ENCODE measurements around the gene ARL6.

Gene ARL6

DNA sequence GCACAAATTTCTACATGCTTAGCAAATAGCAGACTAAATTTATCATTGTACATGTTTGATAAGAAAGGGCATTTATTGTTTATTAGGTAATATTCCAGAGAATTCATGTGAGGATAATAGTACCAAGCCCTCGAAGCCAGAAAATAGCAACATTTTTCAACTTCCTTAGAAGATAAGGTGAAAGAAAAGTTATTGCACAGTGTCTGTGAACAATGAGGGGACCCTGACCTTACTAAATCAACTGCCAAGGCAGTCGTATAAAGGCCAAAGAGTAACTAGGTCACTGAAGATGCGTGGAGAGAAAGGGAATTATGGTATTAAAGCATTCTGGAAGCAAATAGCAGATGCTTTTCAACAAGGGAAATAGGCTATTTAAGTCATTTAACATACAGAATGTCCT, 20.3 kb upstream of the ARL6 start:
- no peak overlapping the region for H3K27ac ChIP-seq
- TF ChIP-seq, protein P1, sequence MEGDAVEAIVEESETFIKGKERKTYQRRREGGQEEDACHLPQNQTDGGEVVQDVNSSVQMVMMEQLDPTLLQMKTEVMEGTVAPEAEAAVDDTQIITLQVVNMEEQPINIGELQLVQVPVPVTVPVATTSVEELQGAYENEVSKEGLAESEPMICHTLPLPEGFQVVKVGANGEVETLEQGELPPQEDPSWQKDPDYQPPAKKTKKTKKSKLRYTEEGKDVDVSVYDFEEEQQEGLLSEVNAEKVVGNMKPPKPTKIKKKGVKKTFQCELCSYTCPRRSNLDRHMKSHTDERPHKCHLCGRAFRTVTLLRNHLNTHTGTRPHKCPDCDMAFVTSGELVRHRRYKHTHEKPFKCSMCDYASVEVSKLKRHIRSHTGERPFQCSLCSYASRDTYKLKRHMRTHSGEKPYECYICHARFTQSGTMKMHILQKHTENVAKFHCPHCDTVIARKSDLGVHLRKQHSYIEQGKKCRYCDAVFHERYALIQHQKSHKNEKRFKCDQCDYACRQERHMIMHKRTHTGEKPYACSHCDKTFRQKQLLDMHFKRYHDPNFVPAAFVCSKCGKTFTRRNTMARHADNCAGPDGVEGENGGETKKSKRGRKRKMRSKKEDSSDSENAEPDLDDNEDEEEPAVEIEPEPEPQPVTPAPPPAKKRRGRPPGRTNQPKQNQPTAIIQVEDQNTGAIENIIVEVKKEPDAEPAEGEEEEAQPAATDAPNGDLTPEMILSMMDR (IDR thresholded peaks at IDR 0.05): no peak
- TF ChIP-seq ZFX (IDR thresholded peaks at IDR 0.05; ENCODE audit: borderline replicate concordance): no peak

DNA sequence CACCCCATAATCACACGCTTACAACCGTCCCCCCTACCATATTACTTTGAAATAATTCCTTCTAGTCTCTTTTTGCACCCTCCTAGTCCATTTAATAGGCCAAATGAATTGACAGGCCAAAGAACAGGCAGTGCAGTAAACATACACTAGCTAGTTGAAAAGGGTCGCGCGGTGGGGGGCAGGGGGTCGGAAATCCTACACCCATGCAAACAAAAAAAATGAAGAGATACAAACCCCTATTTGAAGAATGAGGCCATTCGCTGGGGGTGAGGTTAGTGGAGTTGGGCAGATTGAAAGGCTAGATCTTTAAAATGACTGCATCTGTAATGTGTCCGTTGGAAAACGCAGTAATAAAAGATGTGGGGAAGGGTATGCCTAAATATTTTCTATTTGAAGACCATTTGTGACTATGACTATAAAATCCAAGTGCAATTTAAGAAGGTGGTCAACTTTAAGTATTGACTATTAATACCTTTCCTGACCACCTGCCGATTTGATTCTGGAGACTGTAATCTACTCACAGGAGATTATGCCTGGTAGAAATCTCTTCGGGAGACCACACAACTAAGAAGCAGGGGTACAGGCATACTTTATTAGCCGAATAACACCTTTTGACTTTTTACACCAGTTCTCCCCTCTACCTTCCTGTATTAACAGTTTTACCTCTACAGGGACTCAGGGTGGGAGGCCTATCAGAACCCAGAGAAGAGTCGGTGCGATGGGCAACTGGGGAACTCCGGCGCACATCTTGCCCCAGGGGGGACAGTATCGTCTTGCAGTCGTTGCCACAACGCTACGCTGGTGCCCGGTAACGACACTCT, 762 bp upstream of the ARL6 start:
- TF ChIP-seq, protein P1 (IDR thresholded peaks at IDR 0.05): no peak
- no peak for TF ChIP-seq ZFX (IDR thresholded peaks at IDR 0.05; ENCODE audit: borderline replicate concordance)
- H3K27ac ChIP-seq: peak overlapping the region; percentile 85

DNA sequence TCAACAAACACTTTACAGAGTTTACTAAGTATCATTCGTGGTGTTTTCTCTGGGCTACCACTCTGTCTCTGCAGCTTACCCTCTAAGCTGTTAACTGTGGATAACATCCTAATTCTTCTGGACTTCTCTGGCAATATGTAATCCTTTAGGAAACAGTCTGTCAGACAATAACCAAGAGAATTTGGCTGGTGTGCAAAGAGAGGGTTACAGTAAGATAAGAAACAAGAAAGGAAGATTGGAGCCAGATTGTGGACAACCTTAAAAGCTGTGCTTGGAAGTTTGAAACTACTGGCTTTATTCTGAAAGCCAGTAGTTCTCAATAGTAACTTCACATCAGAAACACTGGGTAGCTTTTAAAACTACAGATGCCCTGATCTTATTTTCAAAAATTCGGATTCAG, 778 bp downstream of the ARL6 start:
- peak overlapping the region; percentile 85 for H3K27ac ChIP-seq
- TF ChIP-seq, protein P1 (IDR thresholded peaks at IDR 0.05): no peak
- no peak for TF ChIP-seq ZFX (IDR thresholded peaks at IDR 0.05; ENCODE audit: borderline replicate concordance)

- no peak overlapping the region for H3K27ac ChIP-seq
- no peak for TF ChIP-seq ZFX (IDR thresholded peaks at IDR 0.05; ENCODE audit: borderline replicate concordance)
- TF ChIP-seq, protein P1 (IDR thresholded peaks at IDR 0.05): no peak
Measured at GRCh38 chr3:97772926-97773325, 8.4 kb downstream of the ARL6 start.

DNA sequence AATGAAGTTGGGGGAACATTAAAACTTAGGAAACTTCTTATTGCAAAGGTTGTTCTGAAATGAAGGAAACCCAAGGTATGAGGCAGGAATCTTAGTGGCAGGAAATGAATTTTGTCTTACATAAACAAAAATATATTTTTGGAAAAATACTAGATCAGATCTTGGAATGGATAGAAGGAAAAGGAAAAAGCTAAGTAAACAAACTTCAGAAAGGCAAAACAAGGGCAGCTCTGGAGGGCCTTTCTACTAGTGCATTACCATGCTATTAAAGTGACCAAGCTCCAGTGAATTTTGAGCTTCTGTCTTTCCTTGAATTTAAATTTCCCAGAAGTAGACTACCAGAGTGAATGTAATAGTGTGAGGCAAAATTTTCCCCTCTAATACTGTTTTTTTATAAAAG, 13.6 kb downstream of the ARL6 start:
- TF ChIP-seq ZFX (IDR thresholded peaks at IDR 0.05; ENCODE audit: borderline replicate concordance): no peak
- H3K27ac ChIP-seq: no peak overlapping the region

DNA sequence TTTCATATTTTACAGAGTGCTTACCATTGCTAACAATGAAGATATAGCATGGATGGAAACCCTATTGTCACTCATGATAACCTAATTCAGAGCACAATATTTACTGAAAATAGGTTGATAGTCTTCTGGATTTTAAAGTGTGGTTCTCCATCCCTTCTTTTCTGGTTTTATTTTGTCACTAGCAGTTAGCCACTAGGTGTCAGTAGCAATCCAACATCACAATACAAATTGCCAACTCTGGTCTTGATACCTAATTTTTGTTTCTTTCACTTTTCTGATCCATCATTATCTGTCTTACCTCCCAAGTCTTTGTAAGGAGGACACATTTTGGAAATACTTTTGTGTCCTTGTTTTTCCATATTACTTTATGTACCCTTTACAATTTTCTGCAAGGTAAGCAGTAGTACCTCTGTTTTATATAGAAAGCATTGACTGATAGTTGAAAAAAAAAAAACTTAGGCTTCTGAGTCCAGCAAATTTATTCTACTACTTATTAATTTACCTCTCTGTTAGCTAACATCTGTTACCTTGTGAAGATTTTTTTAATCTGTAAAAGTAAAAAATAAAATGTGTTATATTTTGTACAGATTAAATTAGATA, 29.0 kb downstream of the ARL6 start:
- no peak overlapping the region for H3K27ac ChIP-seq
- no peak for TF ChIP-seq ZFX (IDR thresholded peaks at IDR 0.05; ENCODE audit: borderline replicate concordance)
- TF ChIP-seq, protein P1 (IDR thresholded peaks at IDR 0.05): peak; percentile 84

DNA sequence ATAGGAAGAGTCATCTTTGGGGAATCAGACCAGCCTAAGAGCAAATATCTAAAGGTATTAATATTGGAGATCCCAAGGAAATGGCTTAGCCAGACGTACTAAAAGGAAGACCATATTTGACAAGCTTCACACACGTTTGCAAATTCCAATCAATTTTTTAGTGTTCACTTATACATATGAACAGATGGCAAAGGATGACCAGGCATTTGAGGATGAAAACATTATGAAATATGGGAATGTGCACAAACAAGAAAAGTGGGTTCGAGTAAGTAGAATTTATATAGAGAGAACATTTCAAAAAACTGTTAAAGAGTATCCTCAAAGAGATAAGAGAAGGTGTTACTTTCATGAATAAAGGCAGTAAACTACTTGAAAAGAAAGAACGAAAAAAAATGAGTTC, 31.4 kb downstream of the ARL6 start:
- H3K27ac ChIP-seq: no peak overlapping the region
- TF ChIP-seq, protein P1 (IDR thresholded peaks at IDR 0.05): no peak
- no peak for TF ChIP-seq ZFX (IDR thresholded peaks at IDR 0.05; ENCODE audit: borderline replicate concordance)

Data from 22Rv1 (cell line).